Eye (tissue), 1 donor: ENCODE measurements around the gene PRKAR1B.

Source experiments
- DNase-seq: peaks from one replicate; pipeline ENCODE4 v3.0.0-alpha.2; 2015

Gene PRKAR1B

GRCh38 chr7:503575-504111, 223.4 kb downstream of the PRKAR1B start:
- DNase-seq = no peak

GRCh38 chr7:502296-502695, 224.8 kb downstream of the PRKAR1B start:
- no peak for DNase-seq

GRCh38 chr7:501526-501925, 225.6 kb downstream of the PRKAR1B start:
- DNase-seq = no peak

- DNase-seq = no peak
Observed at GRCh38 chr7:500521-501420, 226.3 kb downstream of the PRKAR1B start.

- DNase-seq = no peak
Observed at GRCh38 chr7:499853-500485, 227.1 kb downstream of the PRKAR1B start.
